HT-29 (cell line): Measurements from ENCODE around the gene FBXW5. TPM values are rescaled to one million over a fixed set of nuclear protein-coding genes. Genes with fewer than 3 reads are reported as not detected.

Source experiments
- DNase-seq: peaks from one replicate; pipeline ENCODE4 v3.0.0-alpha.2; 2015; ENCODE audit warnings: low spot score
- total RNA-seq: library from RNA; depleted of rRNA; stranded (reverse); fragments of >200 nt; shearing (Covaris generic); gene quantifications from 2 replicates; pipeline ENCODE4 v1.2.3, GENCODE V29; 2014

The FBXW5 gene
- total RNA-seq, 1 experiment from 2014 or later, result 379 TPM

DNA sequence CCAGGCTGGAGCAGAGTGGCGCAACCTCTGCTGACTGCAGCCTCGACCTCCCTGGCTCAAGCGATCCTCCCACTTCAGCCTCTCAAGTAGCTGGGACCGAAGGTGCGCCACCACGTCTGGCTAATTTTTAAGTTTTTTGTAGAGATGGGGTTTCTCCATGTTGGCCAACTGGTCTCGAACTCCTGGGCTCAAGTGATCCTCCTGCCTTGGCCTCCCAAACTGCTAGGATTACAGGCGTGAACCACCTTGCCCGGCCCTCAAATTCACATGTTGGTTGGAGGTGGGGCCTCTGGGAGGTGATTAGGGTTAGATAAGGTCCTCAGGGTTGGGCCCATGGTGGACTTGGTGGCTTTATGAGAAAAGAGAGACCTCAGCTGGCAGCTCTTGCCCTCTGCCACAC, 17.6 kb upstream of the FBXW5 start:
- DNase-seq, result no peak

DNA sequence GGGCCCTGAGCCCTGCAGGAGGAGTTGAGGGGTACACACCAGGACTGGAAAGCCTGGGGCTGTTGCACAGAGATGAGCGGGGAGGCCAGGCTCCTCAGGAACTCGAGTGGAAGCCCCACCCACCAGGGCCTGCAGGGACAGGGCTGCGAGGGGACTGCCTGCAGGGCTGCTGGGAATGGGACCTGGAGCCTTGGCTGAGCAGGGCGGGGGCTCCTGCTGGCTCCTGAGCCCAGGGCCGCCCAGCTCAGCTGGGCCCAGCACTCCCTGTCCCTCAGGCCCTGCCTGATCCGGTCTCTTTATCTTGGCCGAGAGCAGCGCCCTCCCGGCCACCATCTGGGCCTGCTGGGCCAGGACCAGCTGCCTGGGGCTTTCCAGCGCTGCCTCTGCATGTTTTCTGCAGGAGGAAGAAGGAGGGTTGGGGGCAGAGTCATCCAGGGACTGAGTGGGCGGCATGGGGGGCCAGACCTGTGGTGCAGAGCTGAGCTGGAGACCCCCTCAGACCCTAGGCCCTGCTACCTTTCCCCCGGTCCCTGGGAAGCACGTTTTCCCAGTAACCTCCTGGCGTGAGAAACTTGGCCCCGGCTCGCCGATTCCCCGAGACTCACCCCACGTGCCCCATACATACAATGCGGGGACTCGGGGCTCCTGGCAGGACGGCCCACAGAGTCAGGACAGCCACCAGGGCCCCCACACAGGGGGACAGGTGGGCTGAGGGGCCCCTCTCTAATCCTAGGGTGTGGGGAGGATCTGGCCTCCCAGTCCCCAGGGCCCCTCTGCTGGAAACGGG, 16.9 kb upstream of the FBXW5 start:
- no peak for DNase-seq

DNA sequence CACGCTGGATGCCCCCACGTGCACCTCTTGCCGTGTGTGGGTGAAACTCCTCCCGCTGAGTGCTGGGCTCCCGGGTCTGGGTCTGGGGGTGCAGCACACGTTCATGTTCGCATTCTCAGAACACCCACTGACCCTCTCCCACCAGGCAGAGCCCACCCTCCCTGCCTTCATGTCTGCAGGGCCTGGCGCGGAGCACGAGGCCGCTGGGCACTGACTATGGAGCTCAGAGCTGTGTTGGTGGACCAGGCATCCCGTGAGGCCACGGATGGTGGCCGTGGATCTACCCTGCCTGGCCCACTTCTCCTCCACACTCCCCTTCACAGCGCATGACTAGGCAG, 16.4 kb upstream of the FBXW5 start:
- DNase-seq, result no peak

GRCh38 chr9:136960212-136960937, 15.8 kb upstream of the FBXW5 start:
- no peak for DNase-seq

- DNase-seq, result no peak
These were observed 14.6 kb upstream of the FBXW5 start for GRCh38 chr9:136958898-136959850.

- DNase-seq, result no peak
These were observed 13.9 kb upstream of the FBXW5 start for GRCh38 chr9:136958473-136958872.

GRCh38 chr9:136957901-136958300, 13.4 kb upstream of the FBXW5 start:
- no peak for DNase-seq

GRCh38 chr9:136957461-136957860, 12.9 kb upstream of the FBXW5 start:
- no peak for DNase-seq

GRCh38 chr9:136956604-136957003, 12.1 kb upstream of the FBXW5 start:
- DNase-seq, result no peak

GRCh38 chr9:136955943-136956335, 11.4 kb upstream of the FBXW5 start:
- DNase-seq, result no peak

GRCh38 chr9:136955202-136955942, 10.8 kb upstream of the FBXW5 start:
- no peak for DNase-seq

DNA sequence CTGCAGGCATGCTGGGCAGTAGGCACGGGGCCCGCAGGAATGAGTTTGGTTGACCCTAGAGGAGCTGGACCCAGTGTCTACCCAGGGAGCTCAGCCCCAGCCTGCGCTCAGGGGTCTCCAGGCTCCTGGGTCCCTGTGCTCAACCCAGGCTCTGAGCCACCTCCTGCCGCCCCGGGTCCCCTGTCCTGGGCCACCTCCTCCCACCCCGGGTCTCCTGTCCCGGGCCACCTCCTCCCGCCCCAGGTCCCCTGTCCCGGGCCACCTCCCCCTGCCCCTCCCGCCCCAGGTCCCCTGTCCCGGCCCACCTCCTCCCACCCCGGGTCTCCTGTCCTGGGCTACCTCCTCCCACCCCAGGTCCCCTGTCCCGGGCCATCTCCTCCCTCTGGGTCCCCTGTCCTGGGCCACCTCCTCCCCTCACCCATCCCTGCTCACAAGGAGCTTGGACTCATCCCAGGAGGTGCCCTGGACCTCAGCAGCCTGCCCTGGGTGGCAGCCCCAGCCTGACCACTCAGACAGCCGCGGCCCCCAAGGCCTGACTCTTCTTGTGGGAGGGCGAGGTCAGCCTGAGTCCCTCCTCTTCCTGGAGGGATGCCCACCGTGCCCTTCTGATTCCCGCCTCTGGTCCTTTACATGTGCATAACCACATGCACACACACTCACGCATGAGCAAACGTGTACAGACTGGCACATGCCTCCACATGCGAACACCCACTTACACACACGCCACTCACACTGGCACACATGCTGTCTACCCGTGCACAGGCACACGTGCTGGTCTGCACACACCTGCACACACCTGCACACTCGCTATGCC, 9.9 kb upstream of the FBXW5 start:
- DNase-seq, result no peak

- DNase-seq, result no peak
These were observed 9.3 kb upstream of the FBXW5 start for GRCh38 chr9:136953771-136954269.

- no peak for DNase-seq
These were observed 8.6 kb upstream of the FBXW5 start for GRCh38 chr9:136952876-136953770.

- DNase-seq, result no peak
These were observed 7.8 kb upstream of the FBXW5 start for GRCh38 chr9:136952321-136952850.

- DNase-seq, result no peak
These were observed 7.2 kb upstream of the FBXW5 start, which contains the start of gene LCN12 for GRCh38 chr9:136951541-136952320. Gene LCN12 (plus strand): TSS chr9:136952273. CDS start chr9:136952328, 55 bp downstream.

DNA sequence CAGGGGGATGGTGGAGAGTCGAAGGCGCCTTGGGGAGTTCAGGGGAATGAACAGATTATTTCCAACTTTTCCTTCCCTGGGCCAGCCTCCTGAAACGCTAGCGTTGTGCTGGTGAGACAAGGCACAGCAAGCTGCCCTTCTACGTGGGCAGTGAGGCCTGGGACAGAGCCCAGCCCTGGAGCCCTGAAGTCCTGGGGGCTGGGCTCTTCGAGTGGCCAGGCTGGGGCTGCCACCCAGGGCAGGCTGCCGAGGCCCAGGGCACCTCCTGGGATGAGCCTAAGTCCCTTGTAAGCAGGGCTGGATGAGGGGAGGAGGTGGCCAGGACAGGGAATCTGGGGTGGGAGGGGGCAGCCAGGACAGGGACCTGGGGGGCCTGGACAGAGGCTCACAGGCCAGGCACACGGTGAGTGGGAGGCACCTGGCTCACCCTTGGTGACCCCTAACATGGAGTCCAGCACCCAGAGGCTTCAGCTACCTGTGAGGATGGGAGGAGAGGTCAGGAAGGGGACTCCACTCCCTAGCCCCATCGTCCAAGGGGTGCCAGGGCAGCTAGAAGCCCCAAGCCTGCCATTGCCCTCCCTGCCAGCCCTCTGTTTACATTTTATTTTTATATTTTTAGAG, 6.2 kb upstream of the FBXW5 start:
- DNase-seq, result peak; percentile 19
